HG02852 (cell line): Measurements from ENCODE around the gene CUL9.

Experiments
- ATAC-seq: cut with Tn5 transposase; IDR thresholded peaks from one replicate; pipeline ENCODE4 v1.9.1; 2021; ENCODE audit warnings: mild to moderate bottlenecking, moderate library complexity; ENCODE audit not compliant: unreplicated experiment

CUL9 gene

DNA sequence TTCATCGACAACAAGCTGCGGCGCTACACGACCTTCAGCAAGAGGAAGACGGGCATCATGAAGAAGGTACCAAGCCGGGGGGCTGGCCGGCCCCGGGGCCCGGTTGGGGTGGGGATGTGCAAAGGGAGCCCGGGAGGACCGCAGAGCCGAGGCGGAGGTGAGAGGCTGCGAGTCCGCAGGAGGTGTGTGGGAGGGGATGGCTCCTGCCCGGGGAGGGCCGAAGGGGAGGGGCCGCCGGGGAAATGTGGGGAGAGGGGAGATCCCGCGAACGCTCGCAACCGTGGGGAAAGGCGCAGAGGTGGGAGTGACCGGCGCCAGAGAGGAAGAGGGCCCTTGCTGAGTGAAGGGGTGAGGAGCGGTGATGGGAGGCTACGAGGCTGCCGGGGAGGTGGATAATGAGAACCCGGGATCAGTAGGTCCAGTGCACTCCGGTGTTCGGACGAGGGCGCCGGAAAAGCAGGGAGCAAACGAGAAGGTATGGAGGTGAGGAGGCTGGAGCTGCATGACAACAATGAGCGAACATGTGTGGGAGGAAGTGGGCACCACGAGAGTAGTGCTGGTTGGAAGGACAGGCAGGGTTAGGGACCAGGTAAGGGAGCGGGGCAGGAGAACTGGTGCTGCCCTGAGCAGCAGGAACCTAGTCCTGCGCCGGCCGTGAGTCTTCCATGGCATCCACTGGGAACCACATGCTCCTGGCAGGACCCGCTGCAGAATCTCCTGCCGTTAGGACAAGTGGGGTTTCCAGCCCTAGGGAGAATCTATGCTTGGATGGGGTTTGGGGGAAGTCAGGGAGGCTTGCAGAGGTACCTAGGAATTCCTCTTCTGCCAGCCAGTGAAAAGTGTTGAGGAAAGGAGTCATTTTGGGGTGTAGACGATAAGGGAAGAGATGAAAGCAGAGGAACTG is 9.6 kb upstream of the CUL9 start:
- ATAC-seq: no peak

DNA sequence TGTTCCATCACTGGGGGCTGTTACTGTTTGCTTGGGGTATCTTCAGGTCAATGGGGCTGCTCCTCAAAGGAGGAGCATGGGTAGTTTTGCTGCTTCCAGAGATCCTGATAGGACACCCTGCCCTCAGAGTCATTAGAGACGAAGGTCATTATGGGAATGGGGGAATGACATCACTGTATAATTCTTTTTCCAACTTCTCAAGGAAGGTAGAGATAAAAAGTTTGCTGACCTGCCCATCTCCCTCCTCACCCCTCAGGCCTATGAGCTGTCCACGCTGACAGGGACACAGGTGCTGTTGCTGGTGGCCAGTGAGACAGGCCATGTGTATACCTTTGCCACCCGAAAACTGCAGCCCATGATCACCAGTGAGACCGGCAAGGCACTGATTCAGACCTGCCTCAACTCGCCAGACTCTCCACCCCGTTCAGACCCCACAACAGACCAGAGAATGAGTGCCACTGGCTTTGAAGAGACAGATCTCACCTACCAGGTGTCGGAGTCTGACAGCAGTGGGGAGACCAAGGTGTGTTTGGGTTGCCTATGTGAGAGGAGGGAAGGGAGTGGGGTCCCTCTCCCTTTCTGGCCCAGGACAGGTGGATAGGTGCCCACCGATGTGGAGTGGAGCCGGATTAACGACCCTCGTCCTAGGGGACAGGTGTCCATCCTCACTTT is 8.3 kb upstream of the CUL9 start:
- no peak for ATAC-seq

DNA sequence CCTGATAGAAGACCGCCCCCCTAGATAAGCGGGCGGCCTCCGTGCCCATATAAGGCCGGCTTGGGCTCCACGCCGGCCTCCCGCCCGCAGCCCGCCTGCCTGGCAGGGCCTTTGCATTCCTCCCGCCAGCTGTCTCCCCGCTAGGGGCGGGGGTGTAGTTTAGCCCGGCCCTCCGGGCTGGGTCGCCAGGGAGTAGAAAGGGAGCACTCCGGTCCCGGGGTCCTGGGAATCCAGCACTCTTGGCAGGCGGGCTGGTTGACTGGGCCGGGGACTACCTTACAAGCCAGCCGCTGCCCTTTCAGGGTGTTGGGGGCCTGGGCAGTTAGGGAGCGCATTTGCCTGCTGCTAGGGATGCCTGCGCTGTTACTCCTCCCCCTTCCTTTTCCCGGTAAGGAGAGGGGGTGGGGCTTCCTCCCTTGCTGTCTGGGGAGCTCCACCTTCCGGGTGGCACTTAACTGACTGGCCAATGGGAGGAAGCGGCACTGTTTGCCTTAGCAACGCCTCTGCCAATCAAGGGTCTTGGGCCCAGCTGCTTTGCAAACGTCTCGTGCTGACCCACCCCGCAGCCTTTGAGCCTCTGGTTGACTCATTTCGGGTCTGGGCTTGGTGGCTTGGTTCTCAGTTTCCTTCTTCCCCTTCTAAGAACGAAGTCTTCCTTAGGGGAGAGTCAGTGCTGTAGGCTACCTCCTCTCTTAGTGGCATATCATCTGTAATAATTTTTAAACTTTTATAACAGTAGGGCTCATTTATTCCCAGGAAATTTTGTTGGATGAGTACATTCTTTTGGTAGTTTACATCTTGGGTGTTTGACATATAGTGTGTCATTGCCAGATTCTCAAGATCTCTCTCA is 7.5 kb upstream of the CUL9 start:
- peak; percentile 74 for ATAC-seq

DNA sequence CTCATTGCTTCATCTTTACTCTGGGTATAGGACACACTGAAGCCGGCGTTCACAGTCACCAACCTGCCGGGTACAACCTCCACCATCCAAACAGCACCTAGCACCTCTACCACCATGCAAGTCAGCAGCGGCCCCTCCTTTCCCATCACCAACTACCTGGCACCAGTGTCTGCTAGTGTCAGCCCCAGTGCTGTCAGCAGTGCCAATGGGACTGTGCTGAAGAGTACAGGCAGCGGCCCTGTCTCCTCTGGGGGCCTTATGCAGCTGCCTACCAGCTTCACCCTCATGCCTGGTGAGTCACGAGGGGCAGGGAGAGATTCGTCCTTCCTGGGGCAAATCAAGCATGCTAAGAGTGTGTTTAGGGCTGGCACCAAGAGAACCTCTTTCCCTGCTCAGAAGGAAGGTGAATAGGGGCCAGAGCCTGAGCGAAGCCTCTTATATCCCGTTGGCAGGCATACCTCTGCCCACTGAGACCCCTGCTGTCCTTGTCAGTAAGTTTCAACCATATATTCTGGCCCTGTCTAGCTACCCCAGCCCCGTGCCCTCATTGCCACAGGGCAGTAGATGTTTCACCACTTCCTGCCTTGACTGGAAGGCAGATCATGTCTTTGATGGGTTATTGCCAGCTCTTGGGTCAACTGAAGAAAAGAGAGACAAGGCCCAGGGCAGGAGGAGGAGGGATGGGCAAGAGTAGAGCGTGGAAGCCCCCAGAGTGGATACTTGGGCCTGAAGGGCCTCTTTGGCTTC is 6.1 kb upstream of the CUL9 start:
- ATAC-seq: no peak

DNA sequence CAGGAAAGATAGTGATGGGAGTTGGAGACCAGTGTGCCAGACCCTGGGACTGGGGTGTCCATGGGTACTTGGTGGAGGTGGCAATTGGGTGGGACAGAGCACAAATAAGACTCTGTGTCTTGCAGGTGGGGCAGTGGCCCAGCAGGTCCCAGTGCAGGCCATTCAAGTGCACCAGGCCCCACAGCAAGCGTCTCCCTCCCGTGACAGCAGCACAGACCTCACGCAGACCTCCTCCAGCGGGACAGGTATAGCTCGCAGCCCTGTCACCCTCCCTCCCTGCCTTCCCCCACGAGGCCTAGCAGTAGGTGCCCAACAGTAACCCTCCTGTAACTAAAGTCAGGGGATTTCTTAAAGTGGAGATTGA is 5.6 kb upstream of the CUL9 start:
- ATAC-seq: no peak

DNA sequence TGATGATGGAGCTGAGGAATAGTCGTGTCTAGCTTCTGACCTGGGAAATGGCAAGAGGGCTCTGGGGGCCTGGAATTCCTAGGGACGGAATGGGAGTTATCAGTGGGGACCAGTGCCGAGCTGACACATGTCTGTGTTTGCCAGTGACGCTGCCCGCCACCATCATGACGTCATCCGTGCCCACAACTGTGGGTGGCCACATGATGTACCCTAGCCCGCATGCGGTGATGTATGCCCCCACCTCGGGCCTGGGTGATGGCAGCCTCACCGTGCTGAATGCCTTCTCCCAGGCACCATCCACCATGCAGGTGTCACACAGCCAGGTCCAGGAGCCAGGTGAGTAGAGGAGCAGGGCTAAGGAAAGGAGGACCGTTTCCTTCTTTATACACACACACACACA is 3.8 kb upstream of the CUL9 start:
- ATAC-seq: no peak

DNA sequence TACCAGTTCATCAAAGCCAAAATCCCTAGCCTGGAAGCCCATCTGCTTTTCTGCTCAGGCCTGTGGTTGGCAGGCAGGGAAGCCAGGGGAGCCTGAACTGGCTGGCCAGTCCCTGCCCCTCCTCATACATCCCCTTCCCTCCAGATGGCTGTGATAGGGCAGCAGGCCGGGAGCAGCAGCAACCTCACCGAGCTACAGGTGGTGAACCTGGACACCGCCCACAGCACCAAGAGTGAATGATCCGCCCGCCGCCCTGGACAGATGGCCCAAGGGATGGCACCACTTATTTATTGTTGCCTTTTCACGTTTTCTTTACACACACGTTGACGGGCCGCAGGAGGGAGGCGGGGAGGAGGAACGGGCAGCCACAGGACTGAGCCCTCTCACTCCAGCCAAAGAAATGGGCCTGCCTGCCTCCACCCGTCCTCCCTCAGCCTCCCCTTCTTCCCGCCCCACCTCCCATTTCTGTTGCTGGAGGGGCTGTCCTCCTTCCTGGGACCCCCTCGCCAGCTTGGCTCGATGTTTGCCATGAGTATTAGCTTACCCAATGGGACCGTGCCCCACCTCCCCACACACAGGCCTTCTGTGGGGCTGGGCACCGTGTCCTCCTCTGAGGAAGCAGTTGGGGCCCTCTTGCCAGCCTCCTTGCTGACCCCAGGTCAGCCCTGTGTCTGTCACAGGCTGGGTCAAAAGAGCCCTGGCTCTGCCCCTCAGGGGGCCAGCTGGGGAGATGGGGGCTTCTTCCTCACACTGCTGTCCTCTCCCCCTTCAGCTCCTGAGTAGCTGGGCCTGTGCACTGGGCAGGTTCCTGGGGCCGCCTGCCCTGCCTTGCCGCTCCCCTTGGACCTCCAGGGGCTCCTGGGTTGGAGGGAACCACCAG is 2.8 kb upstream of the CUL9 start:
- no peak for ATAC-seq

DNA sequence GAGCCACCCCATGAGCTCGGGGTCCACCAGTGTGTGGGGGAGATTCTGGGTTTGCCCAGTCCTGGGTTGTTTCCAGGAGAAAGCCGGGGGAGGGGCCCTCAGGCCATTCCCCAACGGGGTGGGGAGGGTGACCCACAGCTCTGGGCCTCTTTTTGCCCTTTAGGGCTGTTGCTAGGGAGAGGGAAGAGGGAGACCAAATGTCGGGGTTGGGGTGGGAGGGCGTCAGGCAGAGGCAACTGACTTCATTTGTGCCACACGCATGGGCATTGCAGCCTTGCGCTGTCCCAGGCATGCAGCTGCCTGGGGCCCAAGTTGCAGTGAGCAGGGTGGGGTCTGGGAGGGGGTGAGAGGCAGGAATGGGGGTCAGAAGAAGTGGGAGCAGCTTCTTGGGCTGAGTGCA is 1.9 kb upstream of the CUL9 start:
- no peak for ATAC-seq

DNA sequence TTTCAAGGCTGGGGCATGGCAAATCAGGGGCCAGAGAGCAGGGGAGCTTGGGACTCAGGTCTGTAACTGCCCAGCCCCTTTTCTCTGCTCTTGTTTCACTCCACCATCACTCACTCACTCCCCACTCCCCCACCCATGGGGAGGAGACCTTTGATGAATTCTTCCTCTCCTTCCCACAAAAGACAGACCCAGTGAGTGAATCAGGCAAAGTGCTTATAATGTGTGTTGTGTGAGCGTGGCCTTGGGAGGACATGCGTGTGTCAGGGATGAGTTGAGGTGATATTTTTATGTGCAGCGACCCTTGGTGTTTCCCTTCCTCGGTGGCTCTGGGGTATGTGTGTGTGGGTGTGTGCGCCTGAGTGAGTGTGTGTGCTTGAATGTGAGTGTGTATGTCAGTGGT is 1.0 kb upstream of the CUL9 start:
- ATAC-seq: no peak

DNA sequence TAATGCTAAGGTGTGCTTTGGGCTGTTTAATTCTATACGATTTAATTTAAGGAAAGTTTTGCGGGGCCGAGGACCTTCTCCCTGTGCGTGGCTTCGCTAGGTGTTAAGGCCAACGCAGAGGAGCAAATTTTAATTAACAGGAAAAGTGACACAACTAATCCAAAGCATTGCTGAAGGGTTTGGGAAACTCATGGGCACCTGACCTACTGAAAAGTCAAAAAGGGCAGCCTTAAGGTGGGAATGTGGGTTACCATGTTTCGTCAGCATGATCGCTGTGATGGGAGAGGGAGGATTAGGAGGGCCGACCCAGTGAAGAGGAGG is 415 bp upstream of the CUL9 start:
- ATAC-seq: no peak

DNA sequence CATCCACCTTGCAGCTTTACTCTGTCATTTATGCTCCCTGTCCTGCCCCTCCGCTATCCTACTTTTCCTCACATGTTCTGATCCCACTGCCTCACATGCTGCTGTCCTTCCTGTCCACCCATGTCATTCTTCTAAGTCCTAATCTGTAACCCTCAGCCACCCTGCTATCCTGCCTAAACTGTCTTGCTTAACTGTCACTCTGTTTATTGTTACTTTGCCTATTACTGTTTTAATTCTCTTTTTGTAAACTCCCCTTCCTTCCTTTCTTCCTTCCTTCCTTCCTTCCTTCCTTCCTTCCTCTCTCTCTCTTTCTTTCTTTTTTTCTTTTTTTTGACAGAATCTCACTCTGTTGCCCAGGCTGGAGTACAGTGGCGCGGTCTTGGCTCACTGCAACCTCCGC is 1.4 kb downstream of the CUL9 start:
- ATAC-seq: no peak

DNA sequence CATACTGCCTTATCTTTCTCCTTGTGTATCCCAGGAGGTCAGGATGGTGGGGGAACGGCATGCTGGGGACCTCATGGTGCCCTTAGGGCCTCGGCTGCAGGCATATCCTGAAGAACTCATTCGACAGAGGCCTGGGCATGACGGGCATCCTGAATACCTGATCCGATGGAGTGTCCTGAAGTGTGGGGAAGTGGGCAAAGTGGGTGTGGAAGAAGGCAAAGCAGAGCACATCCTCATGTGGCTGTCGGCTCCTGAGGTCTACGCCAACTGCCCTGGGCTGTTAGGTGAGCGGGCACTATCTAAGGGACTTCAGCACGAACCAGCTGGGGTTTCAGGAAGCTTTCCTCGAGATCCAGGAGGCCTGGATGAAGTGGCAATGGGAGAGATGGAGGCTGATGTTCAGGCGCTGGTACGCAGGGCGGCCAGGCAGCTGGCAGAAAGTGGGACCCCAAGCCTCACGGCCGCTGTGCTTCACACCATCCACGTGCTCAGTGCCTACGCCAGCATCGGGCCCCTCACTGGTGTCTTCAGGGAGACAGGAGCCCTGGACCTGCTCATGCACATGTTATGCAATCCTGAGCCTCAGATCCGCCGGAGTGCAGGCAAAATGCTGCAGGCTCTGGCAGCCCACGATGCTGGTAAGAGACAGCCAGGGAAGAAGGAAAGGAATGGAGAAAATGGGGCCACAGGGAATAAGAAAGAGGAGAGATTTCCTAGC is 2.4 kb downstream of the CUL9 start:
- ATAC-seq: no peak

DNA sequence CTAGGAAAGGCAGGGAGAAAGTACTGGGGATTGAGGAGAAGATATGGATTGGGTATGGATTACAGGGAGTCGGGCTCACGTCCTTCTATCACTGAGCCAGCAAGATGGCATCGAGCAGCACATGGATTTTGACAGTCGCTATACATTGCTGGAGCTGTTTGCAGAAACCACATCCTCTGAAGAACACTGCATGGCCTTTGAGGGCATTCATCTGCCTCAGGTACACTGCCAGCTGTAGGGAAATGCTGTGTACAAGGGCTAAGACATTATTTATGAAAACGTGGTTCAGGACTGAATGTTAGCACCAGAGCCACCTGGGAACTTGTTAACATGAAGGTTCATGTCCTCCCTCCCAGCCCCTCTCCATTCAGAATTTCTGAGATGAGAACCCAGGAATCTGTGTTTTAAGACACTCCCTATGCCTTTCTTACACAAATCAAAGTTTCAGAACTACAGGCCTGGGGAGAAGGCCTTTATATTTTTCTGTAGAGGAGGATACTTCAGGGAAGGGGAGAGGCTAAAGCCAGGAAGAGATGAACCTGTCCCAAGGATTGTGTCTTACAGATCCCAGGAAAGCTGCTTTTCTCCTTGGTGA is 3.5 kb downstream of the CUL9 start:
- no peak for ATAC-seq

DNA sequence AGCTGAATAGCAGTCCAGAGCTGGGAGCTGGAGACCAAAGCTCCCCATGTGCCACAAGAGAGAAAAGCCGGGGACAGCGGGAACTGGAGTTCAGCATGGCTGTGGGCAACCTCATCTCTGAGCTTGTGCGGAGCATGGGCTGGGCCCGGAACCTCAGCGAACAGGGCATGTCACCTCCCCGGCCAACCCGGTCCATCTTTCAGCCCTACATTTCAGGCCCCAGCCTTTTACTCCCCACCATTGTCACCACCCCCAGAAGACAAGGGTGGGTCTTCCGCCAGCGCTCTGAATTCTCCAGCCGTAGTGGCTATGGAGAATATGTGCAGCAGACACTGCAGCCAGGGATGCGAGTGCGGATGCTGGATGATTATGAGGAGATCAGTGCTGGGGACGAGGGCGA is 4.0 kb downstream of the CUL9 start:
- no peak for ATAC-seq

DNA sequence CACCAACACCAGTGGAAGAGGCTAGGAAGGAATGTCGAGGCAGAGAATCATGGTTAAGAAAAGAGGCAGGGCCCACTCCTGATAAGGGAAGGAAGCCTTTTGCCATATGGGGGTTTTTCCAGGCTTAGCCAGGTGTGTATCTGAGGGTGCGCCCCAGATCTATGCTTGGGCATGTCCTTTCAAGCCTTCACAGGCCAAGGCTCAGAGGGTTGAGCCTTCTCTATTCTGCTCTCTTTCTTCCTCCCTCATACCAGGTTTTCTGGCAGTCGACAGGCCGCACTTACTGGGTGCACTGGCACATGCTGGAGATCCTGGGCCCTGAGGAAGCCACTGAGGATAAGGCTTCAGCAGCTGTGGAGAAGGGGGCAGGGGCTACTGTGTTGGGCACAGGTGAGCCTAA is 4.7 kb downstream of the CUL9 start:
- ATAC-seq: no peak

DNA sequence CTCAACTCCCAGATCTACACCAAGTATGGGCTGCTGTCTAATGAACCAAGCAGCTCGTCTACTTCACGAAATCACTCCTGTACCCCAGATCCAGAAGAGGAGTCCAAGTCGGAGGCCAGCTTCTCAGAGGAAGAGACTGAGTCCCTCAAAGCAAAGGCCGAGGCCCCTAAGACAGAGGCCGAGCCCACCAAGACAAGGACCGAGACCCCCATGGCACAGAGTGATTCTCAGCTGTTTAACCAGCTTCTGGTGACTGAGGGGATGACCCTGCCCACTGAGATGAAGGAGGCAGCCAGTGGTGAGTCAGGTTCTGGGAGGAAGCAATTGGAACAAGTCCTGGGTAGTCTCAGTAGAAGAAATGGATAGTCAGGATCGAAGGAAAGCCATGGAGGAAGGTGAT is 5.8 kb downstream of the CUL9 start:
- no peak for ATAC-seq

DNA sequence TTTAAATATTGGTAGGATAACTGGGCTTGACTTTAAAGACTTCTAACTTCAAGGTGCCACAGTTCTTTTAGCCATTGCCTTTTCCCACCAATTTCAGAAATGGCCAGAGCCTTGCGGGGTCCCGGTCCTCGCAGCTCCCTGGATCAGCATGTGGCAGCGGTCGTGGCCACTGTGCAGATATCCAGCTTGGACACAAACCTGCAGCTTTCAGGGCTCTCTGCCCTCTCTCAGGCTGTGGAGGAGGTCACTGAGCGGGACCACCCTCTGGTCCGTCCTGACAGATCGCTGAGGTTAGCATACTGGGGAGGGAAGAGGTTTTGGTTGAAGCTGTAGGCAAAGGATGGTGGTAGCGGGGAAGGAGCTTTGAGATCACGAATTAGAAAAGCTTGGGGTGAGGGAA is 6.4 kb downstream of the CUL9 start:
- ATAC-seq: no peak

DNA sequence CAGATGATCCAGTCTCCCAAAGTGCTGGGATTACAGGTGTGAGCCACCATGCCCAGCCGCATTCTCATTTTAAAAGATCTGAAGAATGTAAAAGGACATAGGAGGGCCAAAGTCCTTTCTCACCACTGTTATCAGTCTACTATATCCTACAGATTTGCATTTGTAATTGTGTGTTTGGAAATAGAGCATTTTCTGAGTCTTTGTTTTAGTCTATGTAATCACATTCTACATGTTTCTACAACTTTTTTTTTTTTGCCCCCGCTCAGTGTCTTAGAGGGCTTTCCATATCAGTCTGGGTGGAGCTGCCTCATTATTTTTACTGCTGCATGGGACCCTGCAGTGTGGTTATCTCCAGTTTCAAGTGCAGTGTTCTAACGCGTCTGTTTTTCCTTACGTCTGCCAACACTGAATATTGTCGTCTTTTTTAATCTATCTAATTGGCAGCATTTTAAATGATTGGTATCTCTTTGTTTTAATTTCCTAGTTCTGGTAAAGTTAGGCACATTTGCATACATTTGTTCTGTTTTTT is 7.8 kb downstream of the CUL9 start:
- ATAC-seq: no peak

DNA sequence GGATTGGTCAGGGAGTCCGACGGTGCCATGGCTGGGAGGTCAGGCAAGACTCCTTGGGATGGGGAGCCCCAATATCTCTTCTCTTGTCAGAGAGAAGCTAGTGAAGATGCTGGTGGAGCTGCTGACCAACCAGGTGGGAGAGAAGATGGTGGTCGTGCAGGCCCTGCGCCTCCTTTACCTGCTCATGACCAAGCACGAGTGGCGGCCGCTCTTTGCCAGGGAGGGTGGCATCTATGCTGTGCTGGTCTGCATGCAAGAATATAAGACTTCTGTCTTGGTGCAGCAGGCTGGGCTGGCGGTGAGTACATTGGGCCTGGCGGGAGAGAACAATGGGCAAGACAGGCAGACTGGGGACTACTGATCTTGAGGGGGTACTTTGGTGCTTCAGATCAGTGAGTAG is 10.9 kb downstream of the CUL9 start:
- no peak for ATAC-seq
